Stimulated activated CD4-positive, alpha-beta T cell treated with anti-CD3 and anti-CD28 coated beads, Interleukin-1b, Interleukin-23, amount 100 ng/mL, for 1 hour (primary cell): ENCODE results near the gene USP14.

Experiments
- DNase-seq, 2 donors: peaks; one replicate each; pipeline ENCODE4 v3.0.0-alpha.2; 2020; ENCODE audit warnings: low read depth in 2 of 2

Gene USP14

DNA sequence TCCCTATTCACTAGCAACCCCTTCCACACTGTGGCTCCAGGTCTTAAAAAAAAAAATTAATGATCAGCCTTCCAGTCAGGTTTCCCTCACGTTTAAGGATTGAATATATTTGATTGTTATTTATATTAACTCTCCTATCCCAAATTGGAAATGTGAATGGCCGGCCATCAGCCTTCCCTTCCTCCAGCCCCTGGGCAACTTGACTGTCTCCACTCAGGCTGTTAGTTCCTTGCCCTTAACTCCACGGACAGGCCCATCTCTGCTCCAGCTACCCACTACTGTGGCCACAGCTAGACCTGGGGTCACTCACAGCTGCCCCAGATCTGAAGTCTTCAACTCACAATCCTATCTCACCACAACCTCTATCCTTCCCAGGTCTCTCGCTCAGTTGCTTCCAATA, 69.5 kb downstream of the USP14 start:
- DNase-seq, result no peak

GRCh38 chr18:228586-228985, 70.2 kb downstream of the USP14 start:
- DNase-seq, result no peak

GRCh38 chr18:231563-231962, 73.2 kb downstream of the USP14 start:
- DNase-seq, result no peak

- DNase-seq, result no peak
Measured at GRCh38 chr18:240175-240574, 81.8 kb downstream of the USP14 start.

- DNase-seq, result no peak
Measured at GRCh38 chr18:245282-245847, 87.0 kb downstream of the USP14 start.

DNA sequence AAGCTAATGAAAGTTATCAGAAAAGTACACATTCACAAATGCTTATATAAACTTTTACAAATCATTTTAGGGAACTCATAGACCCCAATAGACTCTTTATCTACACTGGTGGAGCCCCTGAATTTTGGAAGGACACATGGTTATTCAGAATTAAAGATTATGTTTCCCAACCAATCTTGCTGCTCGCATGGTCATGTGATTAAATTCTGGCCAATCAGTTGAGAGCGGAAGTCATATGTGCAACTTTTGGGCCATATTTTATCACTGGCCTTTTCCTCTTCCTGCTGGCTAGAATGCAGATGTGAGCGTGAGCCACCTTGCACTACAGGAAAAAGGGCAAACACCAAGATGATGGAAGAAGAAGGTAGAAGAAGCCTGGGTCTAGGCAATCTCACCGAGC, 89.7 kb downstream of the USP14 start:
- no peak for DNase-seq

- no peak for DNase-seq
Measured at GRCh38 chr18:250685-251084, 92.3 kb downstream of the USP14 start.

- DNase-seq, result no peak
Measured at GRCh38 chr18:251572-251971, 93.2 kb downstream of the USP14 start.

DNA sequence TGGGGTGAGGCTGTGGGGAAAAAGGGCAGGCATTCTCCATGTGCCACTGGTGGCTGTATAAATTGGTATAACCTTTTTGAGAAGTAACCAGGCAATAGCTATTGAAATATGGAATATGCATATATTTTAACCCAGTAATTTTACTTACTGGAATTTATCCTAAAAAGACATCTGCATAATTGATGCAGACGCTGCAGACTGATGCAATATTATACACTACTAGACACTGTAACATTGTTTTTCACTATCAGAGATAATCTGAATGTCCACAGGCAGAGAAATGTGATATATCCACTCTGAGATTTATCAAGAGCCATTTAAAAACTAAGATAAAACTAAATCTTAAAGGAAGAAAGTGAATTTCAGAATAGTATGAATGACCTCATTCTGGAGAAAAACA, 94.8 kb downstream of the USP14 start:
- no peak for DNase-seq

GRCh38 chr18:255171-255570, 96.8 kb downstream of the USP14 start:
- no peak for DNase-seq

DNA sequence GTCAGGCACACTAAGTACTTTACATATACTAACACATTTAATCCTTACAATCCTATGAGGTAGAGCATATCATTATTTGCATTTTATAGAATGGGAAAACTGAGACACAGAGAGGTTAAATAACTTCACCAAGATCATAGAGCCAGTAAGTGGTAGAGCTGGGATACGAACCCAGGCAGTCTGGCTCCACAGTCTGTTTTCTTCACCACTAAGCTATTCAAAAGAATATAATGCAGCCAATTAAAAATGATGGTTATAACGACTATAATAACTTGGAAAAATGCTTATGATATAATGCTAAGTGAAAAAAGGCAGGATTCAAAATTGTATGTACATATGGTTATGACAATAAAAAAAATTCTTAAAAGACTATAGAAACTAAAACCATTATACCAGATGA, 102.2 kb downstream of the USP14 start:
- no peak for DNase-seq

DNA sequence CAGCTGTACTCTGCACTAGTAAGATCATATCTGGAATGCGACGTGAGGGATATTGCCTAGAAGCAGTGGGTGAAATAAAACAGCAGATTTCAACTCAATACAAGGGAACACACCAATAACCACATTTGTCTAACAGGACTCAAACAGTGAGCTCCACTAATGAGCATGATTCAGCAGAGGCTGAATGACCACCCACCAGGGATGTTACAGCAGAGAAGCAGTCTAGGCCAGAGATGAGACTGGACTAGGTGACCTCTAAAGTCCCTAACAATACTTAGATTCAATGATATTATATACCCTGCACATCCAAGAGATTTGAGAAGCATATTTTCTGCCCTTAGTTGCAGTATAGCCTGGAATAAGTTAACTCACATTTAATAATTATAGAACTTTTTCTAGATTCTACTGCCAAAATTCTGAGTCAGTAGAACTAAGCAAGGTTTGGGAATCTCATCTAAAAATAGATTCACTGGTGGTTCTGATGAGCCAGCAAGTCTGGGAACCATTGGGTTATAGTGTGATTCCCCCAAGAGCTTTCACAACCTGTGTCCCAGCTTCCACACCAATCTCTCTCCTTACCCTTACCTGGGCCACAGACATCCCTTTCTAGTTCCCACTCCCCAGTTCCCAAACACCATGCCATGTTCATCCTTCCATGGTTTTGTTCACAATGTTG, 103.2 kb downstream of the USP14 start:
- no peak for DNase-seq
